H1 (cell line): ENCODE measurements around the gene LCORL. TPM values are rescaled to one million over a fixed set of nuclear protein-coding genes. Genes with fewer than 3 reads are reported as not detected.

Source experiments
- CTCF ChIA-PET: fragments of 300-600 bp; sonication (Branson Sonifier 250); formaldehyde crosslinking; loops from one replicate; lab custom pipeline; 2021; ENCODE audit not compliant: partially characterized antibody; lab: Charles Lee
- POLR2A ChIA-PET: fragments of 300-600 bp; sonication (Branson Sonifier 250); formaldehyde crosslinking; loops from one replicate; lab custom pipeline; 2021; ENCODE audit warnings: inconsistent platforms; ENCODE audit not compliant: partially characterized antibody; lab: Charles Lee
- DNase-seq, 2 experiments: peaks; one replicate each; pipeline versions ENCODE4 v3.0.0 to v3.0.0-alpha.2; 2010 to 2022; ENCODE audit warnings: low spot score in 2 of 2, low read depth in 1 of 2, mixed read lengths in 1 of 2
- FAIRE-seq: peaks from 2 replicates; lab custom pipeline; 2011; peaks lifted over from hg19 to GRCh38; lab: Jason Lieb, UNC
- H2AFZ ChIP-seq: 2 replicates; pipeline ENCODE4 v1.8.1; 2012; ENCODE audit warnings: low read length, inconsistent platforms
- H2AK5ac ChIP-seq: 2 replicates; pipeline ENCODE4 v1.6.1; 2013; ENCODE audit warnings: low read depth, low read length
- H2BK120ac ChIP-seq: replicated peaks from 2 replicates; pipeline ENCODE3; 2013; ENCODE audit warnings: low read depth, low read length, inconsistent platforms
- H2BK12ac ChIP-seq: 2 replicates; pipeline ENCODE4 v1.6.1; 2013; ENCODE audit warnings: low read depth, low read length
- H2BK15ac ChIP-seq: 2 replicates; pipeline ENCODE4 v1.6.1; 2013; ENCODE audit warnings: low read length
- H2BK20ac ChIP-seq: 2 replicates; pipeline ENCODE4 v1.6.1; 2013; ENCODE audit warnings: low read length
- H2BK5ac ChIP-seq: 2 replicates; pipeline ENCODE4 v1.6.1; 2013; ENCODE audit warnings: low read depth, low read length
- H3K14ac ChIP-seq: 2 replicates; pipeline ENCODE4 v1.6.1; 2013; ENCODE audit warnings: inconsistent platforms; ENCODE audit not compliant: insufficient read length
- H3K18ac ChIP-seq: 2 replicates; pipeline ENCODE4 v1.6.1; 2013; ENCODE audit warnings: low read length; ENCODE audit errors: extremely low read depth
- H3K23ac ChIP-seq: 2 replicates; pipeline ENCODE4 v1.6.1; 2013; ENCODE audit warnings: inconsistent platforms; ENCODE audit not compliant: insufficient read length
- H3K23me2 ChIP-seq: 2 replicates; pipeline ENCODE4 v1.6.1; 2013; ENCODE audit warnings: low read depth, low read length
- H3K27ac ChIP-seq: 2 replicates; pipeline ENCODE4 v1.6.1; 2011; ENCODE audit warnings: low read depth, low read length, inconsistent platforms
- H3K27me3 ChIP-seq, 4 experiments: replicated peaks in 1 of 4; 1 replicate in 1 of 4; 2 replicates in 3 of 4; pipeline versions ENCODE4 v1.6.1 to v1.8.1; 2011 to 2013; ENCODE audit warnings: low read length in 3 of 4, mild to moderate bottlenecking in 3 of 4, inconsistent platforms in 2 of 4, mixed read lengths in 2 of 4, moderate library complexity in 1 of 4; ENCODE audit not compliant: control insufficient read depth in 3 of 4, insufficient read depth in 3 of 4; ENCODE audit errors: extremely low read depth in 1 of 4
- H3K36me3 ChIP-seq, 4 experiments: 2 replicates each; pipeline versions ENCODE4 v1.6.1 to v1.8.1; 2011 to 2013; ENCODE audit warnings: mild to moderate bottlenecking in 4 of 4, low read length in 3 of 4, moderate library complexity in 2 of 4, control low read depth in 1 of 4, inconsistent platforms in 1 of 4; ENCODE audit not compliant: insufficient read depth in 4 of 4, control insufficient read depth in 2 of 4
- H3K4ac ChIP-seq: replicated peaks from 2 replicates; pipeline ENCODE3; 2013; ENCODE audit warnings: low read length, low read depth, mixed read lengths, inconsistent platforms; ENCODE audit not compliant: insufficient read length
- H3K4me1 ChIP-seq, 4 experiments: replicated peaks in 1 of 4; 1 replicate in 1 of 4; 2 replicates in 3 of 4; pipeline versions ENCODE4 v1.6.1 to v1.8.1; 2011 to 2013; ENCODE audit warnings: low read length in 3 of 4, inconsistent platforms in 2 of 4, mixed read lengths in 1 of 4; ENCODE audit not compliant: insufficient read depth in 4 of 4, control insufficient read depth in 3 of 4
- H3K4me2 ChIP-seq, 2 experiments: 2 replicates each; pipeline versions ENCODE4 v1.6.1 to v1.8.1; 2011 to 2013; ENCODE audit warnings: low read depth in 2 of 2, low read length in 2 of 2, control low read depth in 1 of 2, inconsistent platforms in 1 of 2, mild to moderate bottlenecking in 1 of 2; ENCODE audit not compliant: insufficient read depth in 1 of 2
- H3K4me3 ChIP-seq, 4 experiments: fragments of 200-600, 300-600 bp in 1 of 4; sonication (generic), shearing (Covaris generic), sonication (Bioruptor Twin) in 1 of 4; 2 replicates each; pipeline versions ENCODE4 v1.5.1 to v1.8.1; 2011 to 2016; ENCODE audit warnings: low read length in 4 of 4, low read depth in 3 of 4, control low read depth in 2 of 4, inconsistent platforms in 2 of 4, mild to moderate bottlenecking in 2 of 4, mixed read lengths in 1 of 4, moderate library complexity in 1 of 4; ENCODE audit not compliant: insufficient read depth in 2 of 4; ENCODE audit errors: extremely low read depth in 1 of 4
- H3K56ac ChIP-seq: replicated peaks from 2 replicates; pipeline ENCODE3; 2013; ENCODE audit warnings: low read depth, mild to moderate bottlenecking, mixed read lengths, low read length, inconsistent platforms; ENCODE audit not compliant: insufficient read length
- H3K79me1 ChIP-seq: 2 replicates; pipeline ENCODE4 v1.6.1; 2013; ENCODE audit warnings: low read depth, low read length, control low read depth
- H3K79me2 ChIP-seq, 2 experiments: 2 replicates each; pipeline versions ENCODE4 v1.6.1 to v1.8.1; 2012 to 2013; ENCODE audit warnings: low read length in 2 of 2, mild to moderate bottlenecking in 2 of 2, inconsistent platforms in 1 of 2; ENCODE audit not compliant: insufficient read depth in 2 of 2, control insufficient read depth in 1 of 2
- H3K9ac ChIP-seq, 4 experiments: replicated peaks in 1 of 4; 1 replicate in 1 of 4; 2 replicates in 3 of 4; pipeline versions ENCODE4 v1.6.1 to v1.8.1; 2011 to 2013; ENCODE audit warnings: low read depth in 3 of 4, low read length in 3 of 4, control low read depth in 2 of 4, mild to moderate bottlenecking in 2 of 4, moderate library complexity in 2 of 4, inconsistent platforms in 1 of 4; ENCODE audit errors: extremely low read depth in 1 of 4
- H3K9me3 ChIP-seq, 2 experiments: 2 replicates each; pipeline versions ENCODE4 v1.6.1 to v1.8.1; 2012 to 2013; ENCODE audit warnings: mild to moderate bottlenecking in 2 of 2, moderate library complexity in 2 of 2, control low read depth in 1 of 2, inconsistent platforms in 1 of 2, low read depth in 1 of 2, low read length in 1 of 2, mixed read lengths in 1 of 2; ENCODE audit not compliant: insufficient read depth in 2 of 2
- H4K20me1 ChIP-seq, 2 experiments: replicated peaks in 1 of 2; 2 replicates each; pipeline versions ENCODE3 to v1.8.1; 2011 to 2013; ENCODE audit warnings: inconsistent platforms in 2 of 2, low read length in 2 of 2, mild to moderate bottlenecking in 1 of 2; ENCODE audit not compliant: insufficient read depth in 2 of 2, control insufficient read depth in 1 of 2
- H4K5ac ChIP-seq: 2 replicates; pipeline ENCODE4 v1.6.1; 2013; ENCODE audit warnings: low read length, low read depth, mixed read lengths, inconsistent platforms; ENCODE audit not compliant: insufficient read length
- H4K8ac ChIP-seq: 2 replicates; pipeline ENCODE4 v1.8.0; 2013; ENCODE audit warnings: mild to moderate bottlenecking, moderate library complexity, low read length, inconsistent platforms; ENCODE audit not compliant: insufficient read depth; ENCODE audit errors: extremely low read depth
- H4K91ac ChIP-seq: replicated peaks from 2 replicates; pipeline ENCODE3; 2013; ENCODE audit warnings: low read length, mixed read lengths, inconsistent platforms; ENCODE audit not compliant: insufficient read length
- ASH2L ChIP-seq: fragments of 200-600, 300-600 bp; sonication (generic); IDR thresholded peaks from one replicate; pipeline ENCODE4 v1.7.1; 2017; ENCODE audit warnings: low read length
- BRCA1 ChIP-seq: IDR thresholded peaks from 2 replicates; pipeline ENCODE4 v1.6.1; 2012; ENCODE audit warnings: low read depth, low read length, improper control_type of control experiment
- CHD2 ChIP-seq: IDR thresholded peaks from 2 replicates; pipeline ENCODE4 v1.6.1; 2012; ENCODE audit warnings: low read length, improper control_type of control experiment
- PHF8 ChIP-seq: fragments of 200-600 bp; sonication (generic); conservative IDR thresholded peaks from 2 replicates; pipeline ENCODE4 v1.7.1; 2012; ENCODE audit warnings: low read depth, mild to moderate bottlenecking, inconsistent platforms, low read length, moderate library complexity
- RFX5 ChIP-seq: IDR thresholded peaks from 2 replicates; pipeline ENCODE4 v1.6.1; 2011; ENCODE audit warnings: low read depth, low read length, improper control_type of control experiment, borderline replicate concordance
- RNF2 ChIP-seq: fragments of 200-900, 300-1000 bp; sonication (generic); IDR thresholded peaks from 2 replicates; pipeline ENCODE4 v1.7.1; 2016; ENCODE audit warnings: borderline replicate concordance, low read depth, mild to moderate bottlenecking, antibody characterized with exemption, low read length; ENCODE audit not compliant: poor library complexity, severe bottlenecking; ENCODE audit errors: missing control alignments
- SIX5 ChIP-seq: IDR thresholded peaks from 2 replicates; pipeline ENCODE4 v1.6.1; 2011; ENCODE audit warnings: mild to moderate bottlenecking, low read depth, low read length
- SP1 ChIP-seq: IDR thresholded peaks from 2 replicates; pipeline ENCODE4 v1.6.1; 2011; ENCODE audit warnings: low read depth, low read length
- WGBS, 2 experiments: shearing (Covaris generic) in 1 of 2; methylation state at CpG; one replicate each; pipeline versions ENCODE4 v1.1.6 to v1.1.7; 2013 to 2015; ENCODE audit warnings: low lambda C conversion rate in 2 of 2, mixed read lengths in 2 of 2, inconsistent platforms in 1 of 2, low coverage in 1 of 2, missing lambda C conversion rate in 1 of 2; ENCODE audit not compliant: insufficient replicate concordance in 2 of 2, insufficient coverage in 1 of 2, insufficient read length in 1 of 2; ENCODE audit errors: extremely low coverage in 1 of 2, missing lambda C conversion rate in 1 of 2; 5-methylcytosine and 5-hydroxymethylcytosine counted together
- long read RNA-seq, 2 experiments: library from RNA in 1 of 2; library from capped mRNA in 1 of 2; stranded (forward); transcript quantifications; one replicate each; pipeline ENCODE4 v2.0.0, GENCODE V29; 2021; ENCODE audit warnings: inconsistent platforms in 1 of 2
- polyA minus RNA-seq, 3 experiments: library from RNA; depleted of rRNA, polyadenylated mRNA; stranded (reverse); fragments of >200 nt; gene quantifications; 1 replicate in 2 of 3; 2 replicates in 1 of 3; pipeline ENCODE4 v1.2.3, GENCODE V29; 2011
- polyA plus RNA-seq, 7 experiments: library from polyadenylated mRNA; depleted of rRNA in 3 of 7; stranded (reverse) in 5 of 7; unstranded in 2 of 7; fragments of >200 nt in 5 of 7; fragments of 200-250 nt in 2 of 7; gene quantifications; 1 replicate in 5 of 7; 2 replicates in 1 of 7; 4 replicates in 1 of 7; pipeline versions ENCODE4 v1.2.1 to v1.2.3, GENCODE V29; 2011 to 2013; ENCODE audit warnings: missing spikeins in 2 of 7, mixed read lengths in 2 of 7
- total RNA-seq: library from RNA; stranded (reverse); fragmentation: NEBNext Ultra II Directional; extraction: Animal tissue kit (Norgen Biotek cat#: 25700); gene quantifications from 2 replicates; pipeline ENCODE4 v1.2.1, GENCODE V29; 2021

LCORL gene
- 19.2 and 20.3 TPM in 2 replicates for total RNA-seq
- 1.8 and 2.2 TPM in 2 replicates for polyA plus RNA-seq (2011; rRNA removed)
- 3.3 TPM for polyA plus RNA-seq (2011; cell fraction: cytosol; rRNA removed)
- polyA plus RNA-seq (2011; cell fraction: nucleus; rRNA removed): 3.5 TPM
- 5.3 to 10.7 TPM (median 6.6 TPM) in 4 replicates for polyA plus RNA-seq (2012, experiment 1 of 2)
- 0.71 TPM for polyA plus RNA-seq (2012, experiment 2 of 2)
- 8.9 TPM for polyA plus RNA-seq (2013, experiment 1 of 2)
- 7.6 TPM for polyA plus RNA-seq (2013, experiment 2 of 2)
- polyA minus RNA-seq (2011; rRNA and poly(A)+ RNA removed): 11.1 and 19.5 TPM in 2 replicates
- 4.5 TPM for polyA minus RNA-seq (2011; cell fraction: cytosol; rRNA and poly(A)+ RNA removed)
- polyA minus RNA-seq (2011; cell fraction: nucleus; rRNA and poly(A)+ RNA removed): 30.0 TPM
- long read RNA-seq, experiment 1, full-length matches to known transcripts: 3 of 24 reads
- long read RNA-seq, experiment 1, partial matches to known transcripts: 6 of 24 reads
- long read RNA-seq, experiment 1, other reads (novel, unspliced or antisense): 15 of 24 reads
- long read RNA-seq, experiment 2, partial matches to known transcripts: 0 of 1 reads
- long read RNA-seq, experiment 2, other reads (novel, unspliced or antisense): 1 of 1 reads

- H2AK5ac ChIP-seq: no peak within 1 kb of the TSS
- H2BK20ac ChIP-seq: no peak within 1 kb of the TSS
- ChIA-PET CTCF (no interaction called here), POLR2A (interaction anchor here (0.7 to 1.8 kb wide), 4 partner anchors 11 to 212 kb away, joined by 3 to 4 read pairs (median 4); partner anchors contain the start of genes DCAF16 and NCAPG)
- H3K18ac ChIP-seq: no peak within 1 kb of the TSS; the same call in 1 of the 2 replicates
- peak within 1 kb of the TSS; percentile 20; the same call in 1 of the 2 replicates for H2BK5ac ChIP-seq
- H3K9me3 ChIP-seq: no peaks in the 10 kb centered on the region
- no peak within 1 kb of the TSS for H3K14ac ChIP-seq
- H4K91ac ChIP-seq: no peak within 1 kb of the TSS
- no peaks in the 10 kb centered on the region for H3K4me1 ChIP-seq
- no peak within 1 kb of the TSS for H2BK120ac ChIP-seq
- DNase-seq (peak; percentile 87 to 89), FAIRE-seq (peak; percentile 81)
- peak within 1 kb of the TSS; percentile 42 for H3K56ac ChIP-seq
- peak within 1 kb of the TSS; percentile 89 for H4K5ac ChIP-seq
- no peaks in the 10 kb centered on the region for H3K36me3 ChIP-seq
- H4K20me1 ChIP-seq: peaks cover 2 to 6% of the 10 kb centered on the region in 2 experiments
- no peak within 1 kb of the TSS for H3K23ac ChIP-seq
- H2BK12ac ChIP-seq: no peak within 1 kb of the TSS
- peaks cover 2 to 21% (median 14%) of the 10 kb centered on the region in 4 experiments for H3K27me3 ChIP-seq
- peak within 1 kb of the TSS; percentile 61; the same call in 1 of the 2 replicates for H3K27ac ChIP-seq
- H3K79me1 ChIP-seq: no peaks in the 10 kb centered on the region
- WGBS, 2 experiments: 2% methylated on average over 35 of the region's 71 CpGs; no CpG with 5 or more reads in 1 of the 2 experiments
- H3K79me2 ChIP-seq: peaks cover 0 to 37% of the 10 kb centered on the region in 2 experiments; a peak in 3 of 4 replicates
- H3K9ac ChIP-seq: peak within 1 kb of the TSS; percentile 67 to 89 (median 78); a peak in 6 of 7 replicates
- H2BK15ac ChIP-seq: no peak within 1 kb of the TSS
- no peak within 1 kb of the TSS for H3K4ac ChIP-seq
- peak within 1 kb of the TSS; percentile 92 for H4K8ac ChIP-seq
- H2AFZ ChIP-seq: peak within 1 kb of the TSS; percentile 68; the same call in 1 of the 2 replicates
- peaks cover 10% of the 10 kb centered on the region; the same call in 1 of the 2 replicates for H3K23me2 ChIP-seq
- H3K4me2 ChIP-seq: peak within 1 kb of the TSS; percentile 87 to 88
- H3K4me3 ChIP-seq: peak within 1 kb of the TSS; percentile 72 to 98 (median 84)
- TF ChIP-seq RFX5 (no peak), SP1 (0 out of 2 replicates have a peak, but pooled peaks have one; percentile 23), RNF2 (no peak), ASH2L (peak; percentile 74), PHF8 (peak; percentile 49), SIX5 (peak; percentile 93), BRCA1 (no peak), CHD2 (no peak)
Measured at GRCh38 chr4:18021720-18022571, at the start of gene LCORL. Gene LCORL, minus strand, starts transcription at chr4:18021755. Its CDS starts 4 bp downstream, at chr4:18021751.
